ENCODE results near the gene VWF. TPM values are rescaled to one million over a fixed set of nuclear protein-coding genes. Genes with fewer than 3 reads are reported as not detected.

Gene VWF
- total RNA-seq, 2 donors from 2014 or later: 248 to 476 TPM

- peak; percentile 87 for TF ChIP-seq CTCF (conservative IDR thresholded peaks at IDR 0.05)
- peak overlapping the region; percentile 52 for H3K4me3 Mint-ChIP-seq
- H3K9ac ChIP-seq (ENCODE audit: extremely low read depth, low read length, poor library complexity, severe bottlenecking): no peak overlapping the region
- H3K9me3 Mint-ChIP-seq: no peaks in the 10 kb centered on the region
- peaks cover 42% of the 10 kb centered on the region for H3K36me3 ChIP-seq (ENCODE audit: control insufficient read depth, insufficient read depth, low read length)
- H3K27ac Mint-ChIP-seq: no peak overlapping the region
- peaks cover 79% of the 10 kb centered on the region for H3K36me3 Mint-ChIP-seq (ENCODE audit: low read depth)
- no peak overlapping the region for H3K27ac ChIP-seq (ENCODE audit: low read depth, low read length)
- H3K9me3 ChIP-seq (ENCODE audit: control insufficient read depth, low read length): no peaks in the 10 kb centered on the region
- H3K27me3 ChIP-seq (ENCODE audit: control insufficient read depth, insufficient read depth, low read length, poor library complexity, severe bottlenecking): no peaks in the 10 kb centered on the region
- H3K27me3 Mint-ChIP-seq (ENCODE audit: insufficient read depth): peaks cover 10% of the 10 kb centered on the region
- no peak overlapping the region for H3K4me3 ChIP-seq (ENCODE audit: low read length)
- peaks cover 37% of the 10 kb centered on the region for H3K4me1 Mint-ChIP-seq
- H3K4me1 ChIP-seq (ENCODE audit: control insufficient read depth, insufficient read depth, low read length): peaks cover 11% of the 10 kb centered on the region
- 82 to 85% methylated on average over 36 to 58 of the region's 58 CpGs for WGBS, 2 experiments (ENCODE audit: insufficient coverage in 1 of 2, insufficient read length in 1 of 2)
- DNase-seq: peak; percentile 91
These were observed 67.8 kb downstream of the VWF start for GRCh38 chr12:6056406-6057240.

- no peaks in the 10 kb centered on the region for H3K9me3 ChIP-seq (ENCODE audit: control insufficient read depth, low read length)
- 92 to 100% methylated on average over 4 of the region's 4 CpGs for WGBS, 2 experiments (ENCODE audit: insufficient coverage in 1 of 2, insufficient read length in 1 of 2)
- H3K27ac Mint-ChIP-seq: no peak overlapping the region
- H3K4me1 Mint-ChIP-seq: peaks cover 17% of the 10 kb centered on the region
- H3K36me3 Mint-ChIP-seq (ENCODE audit: low read depth): peaks cover 87% of the 10 kb centered on the region
- H3K9me3 Mint-ChIP-seq: no peaks in the 10 kb centered on the region
- H3K27me3 Mint-ChIP-seq (ENCODE audit: insufficient read depth): peaks cover 10% of the 10 kb centered on the region
- no peak overlapping the region for H3K4me3 Mint-ChIP-seq
- peaks cover 43% of the 10 kb centered on the region for H3K36me3 ChIP-seq (ENCODE audit: control insufficient read depth, insufficient read depth, low read length)
- no peak overlapping the region for H3K4me3 ChIP-seq (ENCODE audit: low read length)
- no peak overlapping the region for H3K27ac ChIP-seq (ENCODE audit: low read depth, low read length)
- no peaks in the 10 kb centered on the region for H3K4me1 ChIP-seq (ENCODE audit: control insufficient read depth, insufficient read depth, low read length)
- DNase-seq: no peak
- H3K27me3 ChIP-seq (ENCODE audit: control insufficient read depth, insufficient read depth, low read length, poor library complexity, severe bottlenecking): no peaks in the 10 kb centered on the region
- H3K9ac ChIP-seq (ENCODE audit: extremely low read depth, low read length, poor library complexity, severe bottlenecking): no peak overlapping the region
- peak; percentile 31 for TF ChIP-seq CTCF (conservative IDR thresholded peaks at IDR 0.05)
These were observed 70.9 kb downstream of the VWF start for GRCh38 chr12:6053541-6053940.

DNA sequence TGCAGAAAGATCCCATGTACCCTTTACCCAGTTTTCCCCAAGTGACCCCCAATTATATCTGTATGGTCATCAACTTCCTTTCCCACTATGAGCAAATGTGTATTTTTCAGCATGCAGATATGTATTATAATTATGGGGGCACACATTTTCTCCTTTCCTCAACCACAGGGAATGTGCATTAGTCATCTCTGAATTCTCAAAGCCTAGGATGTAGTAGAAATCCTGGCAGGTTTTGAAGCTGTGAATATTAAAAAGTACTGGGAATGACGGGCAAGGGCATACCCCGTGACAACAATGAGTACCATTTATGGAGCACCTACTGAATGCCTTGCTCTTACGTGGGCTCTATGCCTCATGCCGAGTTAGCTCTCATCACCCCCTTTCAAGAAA is 71.5 kb downstream of the VWF start:
- H3K9me3 Mint-ChIP-seq: no peaks in the 10 kb centered on the region
- no peak overlapping the region for H3K4me3 Mint-ChIP-seq
- peaks cover 10% of the 10 kb centered on the region for H3K27me3 Mint-ChIP-seq (ENCODE audit: insufficient read depth)
- H3K36me3 ChIP-seq (ENCODE audit: control insufficient read depth, insufficient read depth, low read length): peaks cover 43% of the 10 kb centered on the region
- 92 to 100% methylated on average over 4 of the region's 4 CpGs for WGBS, 2 experiments (ENCODE audit: insufficient coverage in 1 of 2, insufficient read length in 1 of 2)
- peaks cover 11% of the 10 kb centered on the region for H3K4me1 Mint-ChIP-seq
- H3K27ac ChIP-seq (ENCODE audit: low read depth, low read length): no peak overlapping the region
- H3K4me1 ChIP-seq (ENCODE audit: control insufficient read depth, insufficient read depth, low read length): no peaks in the 10 kb centered on the region
- H3K9ac ChIP-seq (ENCODE audit: extremely low read depth, low read length, poor library complexity, severe bottlenecking): no peak overlapping the region
- no peak for TF ChIP-seq CTCF (conservative IDR thresholded peaks at IDR 0.05)
- peaks cover 84% of the 10 kb centered on the region for H3K36me3 Mint-ChIP-seq (ENCODE audit: low read depth)
- H3K9me3 ChIP-seq (ENCODE audit: control insufficient read depth, low read length): no peaks in the 10 kb centered on the region
- DNase-seq: no peak
- H3K27ac Mint-ChIP-seq: no peak overlapping the region
- H3K27me3 ChIP-seq (ENCODE audit: control insufficient read depth, insufficient read depth, low read length, poor library complexity, severe bottlenecking): no peaks in the 10 kb centered on the region
- H3K4me3 ChIP-seq (ENCODE audit: low read length): no peak overlapping the region
